ENCODE data around the gene RTN1.

- TF ChIP-seq POLR2A (IDR thresholded peaks at IDR 0.05), result no peak
- TF ChIP-seq, protein P1, sequence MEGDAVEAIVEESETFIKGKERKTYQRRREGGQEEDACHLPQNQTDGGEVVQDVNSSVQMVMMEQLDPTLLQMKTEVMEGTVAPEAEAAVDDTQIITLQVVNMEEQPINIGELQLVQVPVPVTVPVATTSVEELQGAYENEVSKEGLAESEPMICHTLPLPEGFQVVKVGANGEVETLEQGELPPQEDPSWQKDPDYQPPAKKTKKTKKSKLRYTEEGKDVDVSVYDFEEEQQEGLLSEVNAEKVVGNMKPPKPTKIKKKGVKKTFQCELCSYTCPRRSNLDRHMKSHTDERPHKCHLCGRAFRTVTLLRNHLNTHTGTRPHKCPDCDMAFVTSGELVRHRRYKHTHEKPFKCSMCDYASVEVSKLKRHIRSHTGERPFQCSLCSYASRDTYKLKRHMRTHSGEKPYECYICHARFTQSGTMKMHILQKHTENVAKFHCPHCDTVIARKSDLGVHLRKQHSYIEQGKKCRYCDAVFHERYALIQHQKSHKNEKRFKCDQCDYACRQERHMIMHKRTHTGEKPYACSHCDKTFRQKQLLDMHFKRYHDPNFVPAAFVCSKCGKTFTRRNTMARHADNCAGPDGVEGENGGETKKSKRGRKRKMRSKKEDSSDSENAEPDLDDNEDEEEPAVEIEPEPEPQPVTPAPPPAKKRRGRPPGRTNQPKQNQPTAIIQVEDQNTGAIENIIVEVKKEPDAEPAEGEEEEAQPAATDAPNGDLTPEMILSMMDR (IDR thresholded peaks at IDR 0.05), result no peak
These were observed 49.2 kb upstream of the RTN1 start, which contains the start of gene LRRC9 for GRCh38 chr14:59919570-59920377.

Measured in adrenal gland (tissue), 5 donors.